HCT116 (cell line): ENCODE results near the gene PCDHB6.

Experiments
- ATF3 ChIP-seq: IDR thresholded peaks from 2 replicates; pipeline ENCODE4 v1.6.1; 2012
- CBX3 ChIP-seq: IDR thresholded peaks from 2 replicates; pipeline ENCODE4 v1.6.1; 2012; ENCODE audit warnings: low read depth
- CTCF ChIP-seq, 3 experiments: fragments of 200-600 bp in 1 of 3; sonication (generic) in 1 of 3; IDR thresholded peaks in 2 of 3; conservative IDR thresholded peaks in 1 of 3; 2 replicates each; pipeline ENCODE4 v1.5.1; 2012 to 2017; ENCODE audit warnings: low read depth in 2 of 3, low read length in 2 of 3, antibody characterized with exemption in 1 of 3, borderline replicate concordance in 1 of 3, control low read depth in 1 of 3, mild to moderate bottlenecking in 1 of 3, mixed read lengths in 1 of 3, mixed run types in 1 of 3, moderate library complexity in 1 of 3; ENCODE audit not compliant: insufficient read depth in 1 of 3
- JUND ChIP-seq: IDR thresholded peaks from 2 replicates; pipeline ENCODE4 v1.6.1; 2012
- POLR2A ChIP-seq: IDR thresholded peaks from 2 replicates; pipeline ENCODE4 v1.7.0; 2011; ENCODE audit warnings: borderline replicate concordance; ENCODE audit not compliant: insufficient read depth, insufficient read length; ENCODE audit errors: extremely low read depth
- RAD21 ChIP-seq: IDR thresholded peaks from 2 replicates; pipeline ENCODE4 v1.6.1; 2012; ENCODE audit warnings: low read depth, mild to moderate bottlenecking
- REST ChIP-seq: IDR thresholded peaks from 2 replicates; pipeline ENCODE4 v1.6.1; 2012; ENCODE audit warnings: low read depth
- YY1 ChIP-seq: IDR thresholded peaks from 2 replicates; pipeline ENCODE4 v1.6.1; 2011; ENCODE audit warnings: low read length, low read depth, moderate library complexity, mild to moderate bottlenecking; ENCODE audit not compliant: insufficient replicate concordance; ENCODE audit errors: extremely low read depth
- ZBTB33 ChIP-seq: IDR thresholded peaks from 2 replicates; pipeline ENCODE4 v1.6.1; 2011; ENCODE audit warnings: mild to moderate bottlenecking, low read length, moderate library complexity; ENCODE audit not compliant: insufficient replicate concordance; ENCODE audit errors: extremely low read depth
- ZNF274 ChIP-seq: fragments of 200-500 bp; sonication (Bioruptor generic); IDR thresholded peaks from 2 replicates; pipeline ENCODE4 v1.6.1; 2014; ENCODE audit warnings: mild to moderate bottlenecking, low read depth, low read length, inconsistent platforms

- TF ChIP-seq CBX3 (no peak), CTCF (IDR thresholded peaks at IDR 0.05 in 2 of 3, conservative IDR thresholded peaks at IDR 0.05 in 1 of 3; ENCODE audit: borderline replicate concordance in 1 of 3, insufficient read depth in 1 of 3, low read depth in 2 of 3, low read length in 2 of 3) (no peak), ZNF274 (no peak), JUND (no peak), POLR2A (no peak), YY1 (no peak), REST (no peak), ATF3 (no peak), RAD21 (no peak), ZBTB33 (no peak)
These were observed 27.9 kb upstream of the PCDHB6 start for GRCh38 chr5:141121985-141122384.
